GM18858 (cell line): ENCODE results near the gene NATD1.
"Not testable (repeated sequence)": the region's sequence is repeated elsewhere in the genome, so short reads cannot be mapped to it uniquely, and the experiment has no call there.

Source experiments
- ATAC-seq: cut with Tn5 transposase; IDR thresholded peaks from one replicate; pipeline ENCODE4 v1.9.1; 2021; ENCODE audit not compliant: unreplicated experiment

Gene NATD1

GRCh38 chr17:21194226-21194625 is 59.0 kb downstream of the NATD1 start:
- ATAC-seq: no peak

- no peak for ATAC-seq
Measured at GRCh38 chr17:21193031-21193430, 60.2 kb downstream of the NATD1 start.

GRCh38 chr17:21192414-21192813 is 60.8 kb downstream of the NATD1 start:
- ATAC-seq: not testable (repeated sequence)

GRCh38 chr17:21191698-21192097 is 61.5 kb downstream of the NATD1 start:
- no peak for ATAC-seq

DNA sequence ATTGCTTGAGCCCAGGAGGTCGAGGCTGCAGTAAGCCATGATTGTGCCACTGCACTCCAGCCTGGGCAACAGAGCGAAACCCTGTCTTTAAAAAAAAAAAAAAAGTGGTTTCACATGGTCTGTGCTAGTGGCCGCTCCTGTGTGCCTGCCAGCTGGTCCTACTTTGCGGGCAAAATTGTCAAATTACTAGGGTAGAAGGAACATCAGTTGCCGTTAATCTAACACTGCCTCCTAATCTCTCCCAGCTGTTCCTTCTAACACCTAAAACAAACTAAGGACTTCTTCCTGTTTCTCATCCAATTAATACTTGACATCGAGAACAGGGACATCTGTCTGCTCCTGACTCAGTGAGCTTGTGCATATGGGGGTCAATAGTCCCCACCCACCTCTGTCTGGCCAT is 63.1 kb downstream of the NATD1 start:
- no peak for ATAC-seq

DNA sequence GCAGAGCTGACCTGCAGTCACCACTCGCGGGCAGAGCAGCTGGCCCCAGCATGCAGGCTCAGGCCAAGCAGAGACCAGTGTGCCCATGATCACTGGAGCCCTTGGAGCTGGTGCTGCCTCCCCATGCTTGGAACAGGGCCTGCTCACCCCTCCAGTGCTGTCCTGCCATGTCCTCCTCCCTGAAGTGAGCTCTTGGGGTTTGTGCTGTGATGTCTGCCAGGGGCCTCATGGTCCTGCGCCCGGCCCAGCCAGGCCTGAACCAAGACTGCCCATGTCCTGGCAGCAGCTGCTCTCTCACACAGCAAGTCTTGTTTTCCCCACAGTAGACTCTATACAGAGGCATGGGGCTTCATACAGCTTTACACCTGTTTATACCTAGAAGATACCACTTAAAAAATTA is 63.8 kb downstream of the NATD1 start:
- no peak for ATAC-seq
